Adipose tissue (tissue), 3 donors: ENCODE measurements around the gene ZFP57. TPM values are rescaled to one million over a fixed set of nuclear protein-coding genes. Genes with fewer than 3 reads are reported as not detected.

Experiments
- H3K27ac ChIP-seq: one replicate; pipeline ENCODE4 v1.5.1; 2013; ENCODE audit warnings: low read depth, low read length
- WGBS, 3 donors: extraction: QIAGEN DNeasy Blood & Tissue Kit; methylation state at CpG; one replicate each; pipeline ENCODE4 v1.1.7; 2013; 5-methylcytosine and 5-hydroxymethylcytosine counted together
- polyA plus RNA-seq, 3 donors: library from polyadenylated mRNA; stranded (reverse); fragments of 200-250 nt; gene quantifications; one replicate each; pipeline ENCODE4 v1.2.3, GENCODE V29; 2013
- donor health status: healthy with polysubstance abuse.
- donor health status: Bipolar disorder and iron deficiency.
- donor health status: healthy.

ZFP57 gene
- polyA plus RNA-seq, 3 donors, result 0.34 to 0.61 TPM; not detected in 1

DNA sequence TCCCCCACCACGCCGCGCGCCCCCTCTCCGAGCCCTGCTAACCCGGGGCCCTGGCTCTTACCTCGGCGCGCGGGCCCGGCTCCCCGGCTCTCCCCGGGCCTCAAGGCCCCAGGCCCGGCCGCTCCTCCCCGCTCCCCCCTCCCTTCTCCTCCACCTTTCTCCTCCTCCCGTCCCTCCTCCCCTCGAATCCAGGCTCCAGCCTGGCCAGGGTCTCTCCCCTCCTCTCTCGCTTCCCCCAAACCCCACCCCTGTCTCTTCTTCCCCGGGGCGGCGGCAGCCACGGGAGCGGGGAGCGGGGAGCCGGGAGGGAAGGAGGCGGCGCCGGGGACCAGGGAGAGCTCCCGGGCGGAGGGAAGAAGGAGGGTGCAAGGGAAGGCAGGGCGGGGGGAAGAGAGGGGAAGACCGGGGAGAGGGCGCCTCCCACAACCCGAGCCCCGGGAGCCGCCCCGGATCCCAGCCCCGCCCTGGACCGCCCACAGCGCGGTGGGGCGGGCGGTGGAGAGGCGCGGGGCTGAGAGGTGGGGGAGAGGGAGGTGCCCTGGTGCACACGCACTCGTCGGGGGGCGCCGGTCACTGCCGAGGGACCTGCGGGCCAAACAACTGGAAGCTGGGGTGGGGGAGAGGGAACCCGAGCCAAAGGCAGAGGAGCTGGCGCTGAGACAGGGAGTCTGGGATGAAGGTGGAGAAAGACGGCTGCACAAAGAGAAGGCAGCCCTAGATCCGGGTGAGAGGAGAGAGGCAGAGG, 48.0 kb downstream of the ZFP57 start, which contains the start of gene GABBR1:
Gene GABBR1 (minus strand): TSS at position 395 of the 745 bp plus-strand sequence. CDS start 798 bp downstream, outside the sequence.
- 0 to 1% (median 0%) methylated on average over 25 to 51 of the region's 57 CpGs for WGBS, 3 donors
- no peak within 1 kb of the TSS for H3K27ac ChIP-seq

- WGBS, 3 donors, result 5 to 10% (median 5%) methylated on average over 32 to 45 of the region's 53 CpGs
- H3K27ac ChIP-seq, result no peak overlapping the region
Observed at GRCh38 chr6:29631860-29632731, 48.9 kb downstream of the ZFP57 start.

DNA sequence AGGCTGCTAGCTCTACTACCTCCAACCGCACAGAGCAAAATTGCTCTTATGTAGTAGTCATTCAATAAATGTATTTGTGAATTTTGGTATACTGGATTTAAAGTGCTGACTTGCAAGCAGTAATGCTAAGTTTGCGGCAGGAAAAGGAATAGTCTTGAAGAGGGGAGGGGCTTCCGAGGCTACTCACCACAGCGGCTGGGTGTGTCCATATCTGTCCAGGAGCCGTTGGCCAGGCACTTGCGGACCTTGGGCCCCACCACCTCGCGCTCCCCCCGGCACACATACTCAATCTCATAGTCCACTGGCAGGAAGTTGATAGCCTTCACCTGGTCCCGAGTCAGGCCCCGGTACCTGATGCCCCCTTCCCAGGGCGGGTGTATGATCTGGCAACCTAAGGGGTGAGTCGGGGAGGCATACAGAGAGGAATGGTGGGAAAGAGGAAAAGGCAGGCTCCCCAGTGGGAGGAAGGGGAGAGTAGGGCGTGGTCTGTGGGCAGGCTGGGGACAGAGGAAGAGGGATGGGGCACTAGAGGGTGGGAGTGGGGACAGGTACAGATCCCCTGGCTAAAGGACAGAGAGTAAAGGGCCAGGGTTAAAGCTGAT, 49.6 kb downstream of the ZFP57 start:
- H3K27ac ChIP-seq, result no peak overlapping the region
- 68 to 75% (median 70%) methylated on average over 14 of the region's 14 CpGs for whole genome bisulfite sequencing, 3 donors

- H3K27ac ChIP-seq, result no peak overlapping the region
- WGBS, 3 donors, result 75 to 89% (median 87%) methylated on average over 9 of the region's 9 CpGs
Observed at GRCh38 chr6:29630315-29630714, 50.6 kb downstream of the ZFP57 start.

GRCh38 chr6:29629571-29629970, 51.4 kb downstream of the ZFP57 start:
- WGBS, 3 donors, result 80 to 90% (median 86%) methylated on average over 2 of the region's 2 CpGs
- H3K27ac ChIP-seq, result no peak overlapping the region

- H3K27ac ChIP-seq, result no peak overlapping the region
- WGBS, 3 donors, result 3 to 7% (median 6%) methylated on average over 32 of the region's 32 CpGs
Observed at GRCh38 chr6:29628419-29629281, 52.3 kb downstream of the ZFP57 start.

DNA sequence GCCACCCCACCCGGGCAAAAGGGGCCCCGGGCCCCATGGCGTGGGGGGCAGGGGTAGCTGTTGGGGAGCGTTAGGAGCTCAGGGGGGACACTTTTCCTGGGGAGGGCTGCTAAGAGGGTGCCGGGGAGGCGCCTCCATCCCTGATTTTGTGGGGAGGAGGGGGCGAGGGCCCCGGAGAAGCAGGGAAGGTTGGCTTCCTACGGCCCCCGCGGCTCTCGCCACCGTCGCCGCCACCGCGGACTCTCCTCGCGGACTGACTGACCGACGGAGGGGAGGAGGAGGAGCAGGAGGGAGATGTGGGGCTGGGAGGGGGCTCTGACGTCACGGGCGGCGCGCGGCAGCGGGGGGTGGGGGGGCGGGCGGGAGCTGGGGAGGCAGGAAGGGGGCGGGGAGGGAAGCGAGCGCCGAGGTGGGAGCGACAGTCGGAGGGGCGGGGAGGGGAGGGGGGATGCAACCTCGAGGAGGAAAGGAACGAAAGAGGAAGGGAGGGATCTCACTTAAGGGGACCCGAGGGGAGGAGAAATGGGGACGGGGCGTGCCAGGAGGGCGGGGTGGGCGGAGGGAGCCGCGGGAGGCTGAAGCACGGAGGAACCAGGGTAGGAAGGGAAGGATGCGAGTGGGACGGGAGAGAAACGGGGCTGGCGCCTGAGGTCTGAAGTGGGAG, 53.1 kb downstream of the ZFP57 start:
- WGBS, 3 donors, result 1 to 2% (median 2%) methylated on average over 46 to 51 of the region's 51 CpGs
- H3K27ac ChIP-seq, result no peak overlapping the region

- 13 to 26% (median 25%) methylated on average over 25 to 31 of the region's 31 CpGs for WGBS, 3 donors
- no peak overlapping the region for H3K27ac ChIP-seq
Observed at GRCh38 chr6:29626948-29627754, 53.8 kb downstream of the ZFP57 start.

GRCh38 chr6:29625337-29625930, 55.5 kb downstream of the ZFP57 start:
- whole genome bisulfite sequencing, 3 donors, result 53 to 63% (median 62%) methylated on average over 7 of the region's 7 CpGs
- no peak overlapping the region for H3K27ac ChIP-seq

DNA sequence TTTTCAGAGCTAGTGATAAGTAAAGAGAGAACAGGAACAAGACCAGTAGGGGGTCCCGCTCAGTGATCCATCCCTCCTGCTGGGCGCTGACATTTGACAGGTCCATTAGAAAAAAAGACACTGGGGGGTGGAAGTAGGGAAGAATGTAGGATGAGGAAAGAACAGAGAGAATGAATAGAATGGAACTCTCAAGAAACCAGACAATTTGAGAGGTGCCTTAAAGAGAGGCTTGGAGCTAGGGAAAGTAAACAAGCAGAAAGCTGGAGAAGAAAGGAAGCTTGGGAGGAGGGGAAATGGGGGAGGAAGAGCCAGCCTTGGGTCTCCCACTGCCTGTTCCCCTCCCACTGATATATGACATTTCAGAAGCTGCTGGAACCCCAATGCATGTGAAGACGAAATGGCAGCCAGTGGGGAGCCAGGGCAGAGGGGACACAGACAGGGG, 56.4 kb downstream of the ZFP57 start:
- 67 to 74% (median 73%) methylated on average over 3 of the region's 3 CpGs for WGBS, 3 donors
- no peak overlapping the region for H3K27ac ChIP-seq

Other genes with a start within 250 kb of the ZFP57 start
- gene OR10C1, start 241.8 kb downstream of the ZFP57 start, polyA plus RNA-seq, result not detected
- not detected for gene OR11A1, start 224.1 kb downstream of the ZFP57 start, polyA plus RNA-seq
- not detected for gene OR2H1, start 224.0 kb downstream of the ZFP57 start, polyA plus RNA-seq
- gene MAS1L, start 193.2 kb downstream of the ZFP57 start, polyA plus RNA-seq, result under 1 TPM in 1 of 3 donors, not detected in 2; 0.34 TPM
- gene UBD, start 121.4 kb downstream of the ZFP57 start, polyA plus RNA-seq, result 1 to 10 TPM in 1 of 3 donors, under 1 TPM in 2; 0.67 to 2.4 (median 0.77) TPM
- gene OR2H2, start 96.0 kb downstream of the ZFP57 start, polyA plus RNA-seq, result not detected
- gene GABBR1, start 48.0 kb downstream of the ZFP57 start, polyA plus RNA-seq, result 10 to 100 TPM in 2 of 3 donors, 1 to 10 TPM in 1; 7.0 to 35.0 (median 17.7) TPM
- gene MOG, start 24.1 kb downstream of the ZFP57 start, polyA plus RNA-seq, result not detected
- gene HLA-F, start 42.3 kb upstream of the ZFP57 start, polyA plus RNA-seq, result 10 to 100 TPM; 43.4 to 99.6 (median 88.8) TPM
- gene HLA-G, start 146.7 kb upstream of the ZFP57 start, polyA plus RNA-seq, result under 1 TPM in 1 of 3 donors, not detected in 2; 0.07 TPM